Cardiac muscle cell (in vitro differentiated cells and primary cell): ENCODE results near the gene KNCN. TPM values are rescaled to one million over a fixed set of nuclear protein-coding genes. Genes with fewer than 3 reads are reported as not detected.
A peak's percentile ranks its signal among the peaks of the same experiment; 100 is the strongest.

ENCODE experiments used
- DNase-seq, 2 donors: peaks; one replicate each; pipeline versions ENCODE4 v3.0.0 to v3.0.0-alpha.2; 2010 to 2017; ENCODE audit warnings: low read depth in 1 of 2, low spot score in 1 of 2
- H3K27ac ChIP-seq: fragments of 200-600 bp; sonication (generic); 2 replicates; pipeline ENCODE4 v1.5.1; 2016
- H3K27me3 ChIP-seq: fragments of 200-600 bp; sonication (generic); 2 replicates; pipeline ENCODE4 v1.6.0; 2016; ENCODE audit warnings: control low read depth
- H3K36me3 ChIP-seq: fragments of 200-600 bp; sonication (generic); 2 replicates; pipeline ENCODE4 v1.5.1; 2016; ENCODE audit warnings: control low read depth
- H3K4me1 ChIP-seq: fragments of 200-600 bp; sonication (generic); 2 replicates; pipeline ENCODE4 v1.8.1; 2017; ENCODE audit warnings: low read depth, mild to moderate bottlenecking, mixed run types
- H3K4me3 ChIP-seq: fragments of 200-600 bp; sonication (generic); 2 replicates; pipeline ENCODE4 v1.5.1; 2016; ENCODE audit warnings: mild to moderate bottlenecking
- H3K9me3 ChIP-seq: fragments of 200-600 bp; sonication (generic); 2 replicates; pipeline ENCODE4 v1.5.1; 2017; ENCODE audit warnings: low read depth, mild to moderate bottlenecking, control low read depth
- polyA plus RNA-seq: library from polyadenylated mRNA; unstranded; fragments of >200 nt; fragmentation: Nextera tagmentation; extraction: Ambion mirVana; gene quantifications from 2 replicates; pipeline ENCODE4 v1.2.1, GENCODE V29; 2016
- total RNA-seq: library from RNA; depleted of rRNA; stranded (reverse); fragments of >200 nt; gene quantifications from 2 replicates; pipeline ENCODE4 v1.2.3, GENCODE V29; 2016
- TF ChIP-seq, protein P1 (sequence below): IDR thresholded peaks from 2 replicates; pipeline ENCODE4 v1.5.1; 2012; ENCODE audit warnings: low read depth, mild to moderate bottlenecking, low read length

Gene KNCN
- total and polyA plus RNA-seq, 2 experiments from 2014 or later = not detected

DNA sequence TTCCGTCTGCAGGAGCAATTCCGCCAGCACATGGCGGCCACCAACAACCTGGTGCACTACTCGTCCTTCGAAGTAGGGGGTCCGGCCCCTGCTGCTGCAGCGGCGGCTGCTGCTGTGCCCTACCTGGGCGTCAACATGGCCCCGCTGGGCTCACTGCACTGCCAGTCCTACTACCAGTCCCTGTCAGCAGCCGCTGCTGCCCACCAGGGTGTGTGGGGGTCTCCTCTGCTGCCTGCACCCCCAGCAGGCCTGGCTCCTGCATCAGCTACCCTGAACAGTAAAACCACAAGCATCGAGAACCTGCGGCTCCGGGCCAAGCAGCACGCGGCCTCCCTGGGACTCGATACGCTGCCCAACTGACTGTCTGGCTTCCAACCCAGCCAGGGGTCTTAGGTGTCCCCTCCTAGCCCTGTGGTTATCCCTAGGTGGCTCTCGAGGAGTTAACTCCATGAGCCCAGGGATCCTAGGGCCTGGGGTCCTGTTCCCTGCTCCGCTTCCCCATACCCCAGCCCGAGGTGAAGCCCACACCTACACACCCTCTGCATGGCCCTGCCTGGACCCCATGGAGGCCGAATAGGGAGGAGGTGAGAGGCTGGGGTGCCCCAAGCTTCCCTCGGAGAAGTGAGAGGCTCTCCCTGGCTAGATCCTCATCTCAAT lies 39.2 kb downstream of the KNCN start:
- Histone ChIP-seq H3K9me3 (no peaks in the 10 kb centered on the region), H3K4me1 (no peaks in the 10 kb centered on the region), H3K36me3 (no peaks in the 10 kb centered on the region), H3K27me3 (no peaks in the 10 kb centered on the region), H3K4me3 (no peak overlapping the region), H3K27ac (no peak overlapping the region)
- no peak for DNase-seq
- TF ChIP-seq, protein P1, sequence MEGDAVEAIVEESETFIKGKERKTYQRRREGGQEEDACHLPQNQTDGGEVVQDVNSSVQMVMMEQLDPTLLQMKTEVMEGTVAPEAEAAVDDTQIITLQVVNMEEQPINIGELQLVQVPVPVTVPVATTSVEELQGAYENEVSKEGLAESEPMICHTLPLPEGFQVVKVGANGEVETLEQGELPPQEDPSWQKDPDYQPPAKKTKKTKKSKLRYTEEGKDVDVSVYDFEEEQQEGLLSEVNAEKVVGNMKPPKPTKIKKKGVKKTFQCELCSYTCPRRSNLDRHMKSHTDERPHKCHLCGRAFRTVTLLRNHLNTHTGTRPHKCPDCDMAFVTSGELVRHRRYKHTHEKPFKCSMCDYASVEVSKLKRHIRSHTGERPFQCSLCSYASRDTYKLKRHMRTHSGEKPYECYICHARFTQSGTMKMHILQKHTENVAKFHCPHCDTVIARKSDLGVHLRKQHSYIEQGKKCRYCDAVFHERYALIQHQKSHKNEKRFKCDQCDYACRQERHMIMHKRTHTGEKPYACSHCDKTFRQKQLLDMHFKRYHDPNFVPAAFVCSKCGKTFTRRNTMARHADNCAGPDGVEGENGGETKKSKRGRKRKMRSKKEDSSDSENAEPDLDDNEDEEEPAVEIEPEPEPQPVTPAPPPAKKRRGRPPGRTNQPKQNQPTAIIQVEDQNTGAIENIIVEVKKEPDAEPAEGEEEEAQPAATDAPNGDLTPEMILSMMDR = no peak

GRCh38 chr1:46510998-46511365 lies 40.5 kb downstream of the KNCN start:
- Histone ChIP-seq H3K9me3 (no peaks in the 10 kb centered on the region), H3K27ac (no peak overlapping the region), H3K36me3 (no peaks in the 10 kb centered on the region), H3K4me3 (no peak overlapping the region), H3K27me3 (no peaks in the 10 kb centered on the region), H3K4me1 (no peaks in the 10 kb centered on the region)
- TF ChIP-seq, protein P1 = no peak
- no peak for DNase-seq

- no peak overlapping the region for H3K4me3 ChIP-seq
- TF ChIP-seq, protein P1 = no peak
- no peaks in the 10 kb centered on the region for H3K36me3 ChIP-seq
- no peak overlapping the region for H3K27ac ChIP-seq
- DNase-seq = no peak
- H3K4me1 ChIP-seq = no peaks in the 10 kb centered on the region
- no peaks in the 10 kb centered on the region for H3K27me3 ChIP-seq
- H3K9me3 ChIP-seq = no peaks in the 10 kb centered on the region
Measured at GRCh38 chr1:46510341-46510997, 41.0 kb downstream of the KNCN start.

DNA sequence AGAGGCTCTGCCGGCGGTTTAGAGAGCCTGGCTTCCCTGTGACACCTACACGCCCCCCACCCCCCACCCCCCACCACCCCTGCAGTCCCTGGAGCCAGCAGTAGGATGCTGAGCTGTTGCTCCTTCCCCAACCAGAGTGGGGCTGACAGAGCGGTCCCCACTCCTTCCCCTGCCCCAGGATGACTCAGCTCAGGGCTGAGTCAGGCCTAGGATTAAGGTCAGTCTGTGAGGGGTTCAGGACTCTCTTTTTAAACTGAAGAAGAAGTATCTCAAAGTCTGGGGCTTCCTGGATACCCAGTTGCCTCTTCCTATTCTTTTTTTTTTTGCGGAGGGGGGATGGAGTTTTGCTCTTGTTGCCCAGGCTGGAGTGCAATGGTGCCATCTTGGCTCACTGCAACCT lies 42.7 kb downstream of the KNCN start:
- no peak overlapping the region for H3K4me3 ChIP-seq
- H3K27ac ChIP-seq = no peak overlapping the region
- peaks cover under 1% of the 10 kb centered on the region for H3K27me3 ChIP-seq
- TF ChIP-seq, protein P1 = no peak
- no peaks in the 10 kb centered on the region for H3K4me1 ChIP-seq
- DNase-seq = no peak
- H3K36me3 ChIP-seq = no peaks in the 10 kb centered on the region
- H3K9me3 ChIP-seq = no peaks in the 10 kb centered on the region

- Histone ChIP-seq H3K27ac (no peak overlapping the region), H3K27me3 (peaks cover 15% of the 10 kb centered on the region), H3K4me1 (no peaks in the 10 kb centered on the region), H3K9me3 (no peaks in the 10 kb centered on the region), H3K4me3 (no peak overlapping the region), H3K36me3 (no peaks in the 10 kb centered on the region)
- peak in 1 of 2 donors; percentile 18 for DNase-seq
- TF ChIP-seq, protein P1 = no peak
Measured at GRCh38 chr1:46506470-46507219, 44.8 kb downstream of the KNCN start.
